Stomach smooth muscle (tissue), 2 donors: ENCODE results near the gene DAPK2.
"Not testable (repeated sequence)": the region's sequence is repeated elsewhere in the genome, so short reads cannot be mapped to it uniquely, and the experiment has no call there.

Experiments used
- H3K27ac ChIP-seq: one replicate; pipeline ENCODE4 v1.7.0; 2013; ENCODE audit warnings: mild to moderate bottlenecking, low read length, inconsistent platforms
- H3K27me3 ChIP-seq, 2 donors: one replicate each; pipeline ENCODE4 v1.7.0; 2013; ENCODE audit warnings: low read length in 2 of 2; ENCODE audit not compliant: insufficient read depth in 2 of 2, control insufficient read depth in 1 of 2
- H3K36me3 ChIP-seq, 2 donors: one replicate each; pipeline ENCODE4 v1.7.0; 2013; ENCODE audit warnings: low read length in 2 of 2; ENCODE audit not compliant: control insufficient read depth in 2 of 2, insufficient read depth in 2 of 2
- H3K4me1 ChIP-seq: one replicate; pipeline ENCODE4 v1.7.0; 2013; ENCODE audit warnings: low read length; ENCODE audit not compliant: control insufficient read depth, insufficient read depth
- H3K4me3 ChIP-seq, 2 donors: one replicate each; pipeline ENCODE4 v1.7.0; 2013; ENCODE audit warnings: low read length in 2 of 2
- H3K9ac ChIP-seq, 2 donors: one replicate each; pipeline ENCODE4 v1.7.0; 2013; ENCODE audit warnings: low read length in 2 of 2, mild to moderate bottlenecking in 1 of 2
- H3K9me3 ChIP-seq, 2 donors: one replicate each; pipeline ENCODE4 v1.7.0; 2013; ENCODE audit warnings: low read length in 2 of 2; ENCODE audit not compliant: control insufficient read depth in 2 of 2
- donor health status: healthy.
- donor health status: Pancreatic carcinoma.

Gene DAPK2

GRCh38 chr15:64046421-64047153 is at the start of gene DAPK2:
Gene DAPK2, minus strand, starts transcription at chr15:64046485. Its CDS starts 6,224 bp downstream, at chr15:64040261.
- Histone ChIP-seq H3K27me3 (peaks cover 6% of the 10 kb centered on the region in 2 donors), H3K9ac (peak within 1 kb of the TSS; percentile 25 to 51), H3K9me3 (no peaks in the 10 kb centered on the region), H3K4me1 (peaks cover 8% of the 10 kb centered on the region), H3K36me3 (no peaks in the 10 kb centered on the region), H3K27ac (no peak within 1 kb of the TSS), H3K4me3 (peak within 1 kb of the TSS; percentile 33 to 71)

GRCh38 chr15:64095431-64095794 is 49.1 kb upstream of the DAPK2 start:
- H3K27me3 ChIP-seq: no peaks in the 10 kb centered on the region
- no peaks in the 10 kb centered on the region for H3K36me3 ChIP-seq
- peak overlapping the region; percentile 25 to 61 for H3K4me3 ChIP-seq
- H3K27ac ChIP-seq: peak overlapping the region; percentile 90
- H3K4me1 ChIP-seq: peaks cover 38% of the 10 kb centered on the region
- H3K9ac ChIP-seq: peak overlapping the region; percentile 55 to 65
- no peaks in the 10 kb centered on the region for H3K9me3 ChIP-seq

GRCh38 chr15:64093627-64094417 is 47.5 kb upstream of the DAPK2 start, which contains the start of gene CIAO2A:
Gene CIAO2A, minus strand, starts transcription at chr15:64093838. Its CDS starts 70 bp downstream, at chr15:64093768.
- Histone ChIP-seq H3K9ac (peak within 1 kb of the TSS; percentile 89 to 98), H3K27me3 (no peaks in the 10 kb centered on the region), H3K4me1 (peaks cover 36% of the 10 kb centered on the region), H3K4me3 (peak within 1 kb of the TSS; percentile 94), H3K27ac (peak within 1 kb of the TSS; percentile 90), H3K36me3 (peaks cover 0 to 3% of the 10 kb centered on the region in 2 donors), H3K9me3 (no peaks in the 10 kb centered on the region)

GRCh38 chr15:64092864-64093626 is 46.8 kb upstream of the DAPK2 start:
- Histone ChIP-seq H3K27ac (peak overlapping the region; percentile 90), H3K4me3 (peak overlapping the region; percentile 94), H3K4me1 (peaks cover 36% of the 10 kb centered on the region), H3K9me3 (no peaks in the 10 kb centered on the region), H3K9ac (peak overlapping the region; percentile 86 to 89), H3K36me3 (peaks cover 0 to 6% of the 10 kb centered on the region in 2 donors), H3K27me3 (no peaks in the 10 kb centered on the region)

GRCh38 chr15:64092075-64092820 is 46.0 kb upstream of the DAPK2 start:
- H3K9me3 ChIP-seq: no peaks in the 10 kb centered on the region
- H3K27me3 ChIP-seq: no peaks in the 10 kb centered on the region
- peak overlapping the region; percentile 94 for H3K4me3 ChIP-seq
- H3K9ac ChIP-seq: peak overlapping the region in 1 of 2 donors; percentile 89
- H3K36me3 ChIP-seq: peaks cover 0 to 12% of the 10 kb centered on the region in 2 donors
- H3K27ac ChIP-seq: no peak overlapping the region
- H3K4me1 ChIP-seq: peaks cover 29% of the 10 kb centered on the region

GRCh38 chr15:64090527-64090926 is 44.2 kb upstream of the DAPK2 start:
- Histone ChIP-seq H3K9ac (no peak overlapping the region), H3K36me3 (peaks cover 0 to 12% of the 10 kb centered on the region in 2 donors), H3K4me3 (no peak overlapping the region), H3K27ac (no peak overlapping the region), H3K4me1 (peaks cover 17% of the 10 kb centered on the region), H3K27me3 (no peaks in the 10 kb centered on the region), H3K9me3 (no peaks in the 10 kb centered on the region)

GRCh38 chr15:64089543-64090280 is 43.4 kb upstream of the DAPK2 start:
- peaks cover 9% of the 10 kb centered on the region for H3K4me1 ChIP-seq
- no peak overlapping the region for H3K27ac ChIP-seq
- no peaks in the 10 kb centered on the region for H3K9me3 ChIP-seq
- H3K36me3 ChIP-seq: peaks cover 0 to 14% of the 10 kb centered on the region in 2 donors
- no peaks in the 10 kb centered on the region for H3K27me3 ChIP-seq
- H3K4me3 ChIP-seq: no peak overlapping the region
- no peak overlapping the region for H3K9ac ChIP-seq

- H3K27me3 ChIP-seq: no peaks in the 10 kb centered on the region
- H3K4me1 ChIP-seq: no peaks in the 10 kb centered on the region
- H3K27ac ChIP-seq: no peak overlapping the region
- H3K9ac ChIP-seq: no peak overlapping the region
- no peaks in the 10 kb centered on the region for H3K9me3 ChIP-seq
- peaks cover 0 to 9% of the 10 kb centered on the region in 2 donors for H3K36me3 ChIP-seq
- H3K4me3 ChIP-seq: no peak overlapping the region
These were observed 36.5 kb upstream of the DAPK2 start for GRCh38 chr15:64082757-64083156.

- not testable (repeated sequence) for H3K9ac ChIP-seq, H3K27me3 ChIP-seq, H3K27ac ChIP-seq, H3K4me1 ChIP-seq, H3K9me3 ChIP-seq, H3K4me3 ChIP-seq
- H3K36me3 ChIP-seq: peaks cover 15 to 17% of the 10 kb centered on the region in 2 donors
These were observed 27.2 kb upstream of the DAPK2 start for GRCh38 chr15:64073496-64073895.
